IPS-11a (cell line): ENCODE measurements around the gene TTI1.
"Not testable (repeated sequence)": the region's sequence is repeated elsewhere in the genome, so short reads cannot be mapped to it uniquely, and the experiment has no call there.

Source experiments
- H3K4me3 ChIP-seq: one replicate; pipeline ENCODE4 v1.5.1; 2013; ENCODE audit warnings: low read depth, low read length, control low read depth

TTI1 gene

GRCh38 chr20:37970856-37971245 is 62.4 kb downstream of the TTI1 start:
- H3K4me3 ChIP-seq = no peak overlapping the region

GRCh38 chr20:37969949-37970855 is 63.1 kb downstream of the TTI1 start:
- no peak overlapping the region for H3K4me3 ChIP-seq

GRCh38 chr20:37968841-37969401 is 64.3 kb downstream of the TTI1 start:
- H3K4me3 ChIP-seq = no peak overlapping the region

- not testable (repeated sequence) for H3K4me3 ChIP-seq
These were observed 69.8 kb downstream of the TTI1 start for GRCh38 chr20:37963483-37963882.

- H3K4me3 ChIP-seq = no peak overlapping the region
These were observed 72.2 kb downstream of the TTI1 start for GRCh38 chr20:37961066-37961465.

GRCh38 chr20:37958856-37959520 is 74.3 kb downstream of the TTI1 start:
- H3K4me3 ChIP-seq = no peak overlapping the region

- no peak overlapping the region for H3K4me3 ChIP-seq
These were observed 77.1 kb downstream of the TTI1 start for GRCh38 chr20:37956107-37956585.

GRCh38 chr20:37955511-37955910 is 77.7 kb downstream of the TTI1 start:
- no peak overlapping the region for H3K4me3 ChIP-seq

GRCh38 chr20:37954626-37955025 is 78.6 kb downstream of the TTI1 start:
- no peak overlapping the region for H3K4me3 ChIP-seq

- no peak overlapping the region for H3K4me3 ChIP-seq
These were observed 79.1 kb downstream of the TTI1 start for GRCh38 chr20:37954190-37954589.

- no peak overlapping the region for H3K4me3 ChIP-seq
These were observed 84.3 kb downstream of the TTI1 start for GRCh38 chr20:37948956-37949355.

- no peak overlapping the region for H3K4me3 ChIP-seq
These were observed 85.3 kb downstream of the TTI1 start for GRCh38 chr20:37947943-37948342.

- H3K4me3 ChIP-seq = no peak overlapping the region
These were observed 86.3 kb downstream of the TTI1 start for GRCh38 chr20:37946946-37947345.

GRCh38 chr20:37945091-37945547 is 88.1 kb downstream of the TTI1 start:
- no peak overlapping the region for H3K4me3 ChIP-seq

GRCh38 chr20:37944456-37944981 is 88.7 kb downstream of the TTI1 start:
- H3K4me3 ChIP-seq = no peak overlapping the region

GRCh38 chr20:37943501-37944455 is 89.5 kb downstream of the TTI1 start:
- H3K4me3 ChIP-seq = no peak overlapping the region

GRCh38 chr20:37943033-37943432 is 90.2 kb downstream of the TTI1 start:
- H3K4me3 ChIP-seq = no peak overlapping the region

GRCh38 chr20:37941992-37942391 is 91.3 kb downstream of the TTI1 start:
- no peak overlapping the region for H3K4me3 ChIP-seq

- H3K4me3 ChIP-seq = no peak overlapping the region
These were observed 91.9 kb downstream of the TTI1 start for GRCh38 chr20:37941332-37941731.

- no peak overlapping the region for H3K4me3 ChIP-seq
These were observed 92.4 kb downstream of the TTI1 start for GRCh38 chr20:37940858-37941257.
